ENCODE results near the gene ADAM15.
A peak's percentile ranks its signal among the peaks of the same experiment; 100 is the strongest.

The ADAM15 gene

DNA sequence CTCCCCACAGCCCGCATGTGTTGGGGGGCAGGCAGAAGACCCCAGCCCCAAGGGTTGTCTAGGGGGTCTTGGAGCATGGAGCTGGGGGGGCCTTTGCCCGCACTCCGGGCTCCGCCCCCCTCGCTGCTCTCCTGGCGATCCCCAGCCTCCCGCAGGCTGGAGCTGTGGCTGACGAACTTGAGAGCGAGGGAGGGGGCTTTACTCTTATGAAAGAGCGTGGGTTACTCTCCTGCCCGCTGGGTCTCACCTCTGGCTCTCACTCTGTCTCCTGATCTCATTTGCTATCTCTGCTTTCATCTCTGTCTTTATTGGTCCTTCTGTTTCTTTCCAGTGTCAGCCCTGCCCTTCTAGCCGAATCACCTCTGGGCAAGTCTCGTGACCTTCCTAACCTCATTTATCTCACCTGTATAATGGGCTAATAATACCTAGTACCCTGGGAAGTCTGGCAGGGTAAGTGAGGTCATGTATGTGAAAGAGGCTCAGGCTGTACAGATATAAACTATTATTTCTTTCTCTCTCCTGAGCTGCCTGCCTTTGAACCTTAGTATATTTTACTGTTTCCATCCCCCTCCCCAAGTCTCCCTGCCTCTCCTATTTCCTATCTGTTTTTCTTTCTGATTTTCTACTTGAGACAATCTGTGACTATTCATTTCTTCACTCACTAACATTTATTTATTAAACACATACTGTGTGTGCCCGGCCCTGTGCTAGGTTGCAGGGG lies 13.2 kb downstream of the ADAM15 start (continued):
- TF ChIP-seq ZFP37 (tag by site-specific recombination; IDR thresholded peaks at IDR 0.05), result no peak
- no peak for TF ChIP-seq AEBP2 (tag by site-specific recombination; IDR thresholded peaks at IDR 0.05; ENCODE audit: borderline replicate concordance)
- no peak for TF ChIP-seq KLF10 (tag by site-specific recombination; IDR thresholded peaks at IDR 0.05)
- no peak for TF ChIP-seq WT1 (tag by site-specific recombination; IDR thresholded peaks at IDR 0.05)
- no peak for TF ChIP-seq ZNF302 (tag by site-specific recombination; IDR thresholded peaks at IDR 0.05; ENCODE audit: low read depth)
- no peak; the same call in 1 of the 2 replicates for TF ChIP-seq ZBTB17 (tag by site-specific recombination; IDR thresholded peaks at IDR 0.05)
- TF ChIP-seq ZNF366 (tag by site-specific recombination; conservative IDR thresholded peaks at IDR 0.05), result peak; percentile 22; the same call in 1 of the 2 replicates
- TF ChIP-seq ZNF76 (tag by site-specific recombination; IDR thresholded peaks at IDR 0.05; ENCODE audit: borderline replicate concordance, low read depth), result no peak
- TF ChIP-seq GLI4 (tag by site-specific recombination; IDR thresholded peaks at IDR 0.05), result no peak
- TF ChIP-seq BCL11A (tag by site-specific recombination; IDR thresholded peaks at IDR 0.05; ENCODE audit: low read depth), result peak; percentile 65; the same call in 1 of the 2 replicates
- TF ChIP-seq KLF9 (tag by site-specific recombination; IDR thresholded peaks at IDR 0.05; ENCODE audit: low read depth), result peak; percentile 54
- no peak; the same call in 1 of the 2 replicates for TF ChIP-seq EGR2 (tag by site-specific recombination; IDR thresholded peaks at IDR 0.05; ENCODE audit: low read depth)
- TF ChIP-seq OVOL3 (tag by site-specific recombination; IDR thresholded peaks at IDR 0.05), result no peak
- TF ChIP-seq, protein P1, sequence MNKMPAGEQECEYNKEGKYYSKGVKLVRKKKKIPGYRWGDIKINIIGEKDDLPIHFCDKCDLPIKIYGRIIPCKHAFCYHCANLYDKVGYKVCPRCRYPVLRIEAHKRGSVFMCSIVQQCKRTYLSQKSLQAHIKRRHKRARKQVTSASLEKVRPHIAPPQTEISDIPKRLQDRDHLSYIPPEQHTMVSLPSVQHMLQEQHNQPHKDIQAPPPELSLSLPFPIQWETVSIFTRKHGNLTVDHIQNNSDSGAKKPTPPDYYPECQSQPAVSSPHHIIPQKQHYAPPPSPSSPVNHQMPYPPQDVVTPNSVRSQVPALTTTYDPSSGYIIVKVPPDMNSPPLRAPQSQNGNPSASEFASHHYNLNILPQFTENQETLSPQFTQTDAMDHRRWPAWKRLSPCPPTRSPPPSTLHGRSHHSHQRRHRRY (tag by site-specific recombination; IDR thresholded peaks at IDR 0.05), result no peak
- no peak for TF ChIP-seq MYNN (tag by site-specific recombination; IDR thresholded peaks at IDR 0.05; ENCODE audit: borderline replicate concordance)

DNA sequence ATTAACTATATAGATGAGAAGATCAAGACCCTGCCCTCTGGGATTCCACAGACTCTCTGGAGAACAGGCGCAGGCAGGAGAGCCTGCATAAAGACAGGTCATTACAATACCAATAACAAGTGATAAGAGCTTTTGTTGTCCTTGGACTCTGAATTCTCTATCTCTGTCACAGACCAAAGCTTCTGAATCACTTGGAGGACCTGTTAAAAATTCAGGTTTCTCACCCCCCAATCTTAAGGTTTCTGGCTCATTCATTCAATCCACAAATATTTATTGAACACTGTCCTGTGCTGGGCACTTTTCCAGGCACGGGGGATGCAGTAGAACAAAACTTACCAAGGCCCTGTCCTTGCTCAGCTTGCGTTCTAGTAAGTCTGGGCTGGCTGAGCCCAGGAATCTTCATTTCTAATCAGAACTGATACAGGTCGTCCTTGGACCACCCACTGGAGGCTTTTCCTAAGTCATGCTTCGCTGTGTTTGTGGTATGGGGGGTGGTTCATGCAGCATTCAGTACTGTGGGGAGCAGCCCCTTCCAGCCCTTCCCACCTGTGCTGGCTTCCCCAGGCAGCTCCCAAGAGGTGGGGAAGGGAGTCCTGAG lies 13.8 kb downstream of the ADAM15 start:
- Histone ChIP-seq H3K36me3 (ENCODE audit: control insufficient read depth in 2 of 2, insufficient read depth in 1 of 2, low read length in 2 of 2) (peaks cover 0 to 17% of the 10 kb centered on the region in 2 experiments; a peak in 1 of 3 replicates), H3K9me3 (ENCODE audit: control insufficient read depth, insufficient read depth, low read depth, low read length) (no peaks in the 10 kb centered on the region), H3K27ac (ENCODE audit: extremely low read depth, low read depth, low read length) (no peak overlapping the region), H3K4me1 (ENCODE audit: control insufficient read depth, insufficient read depth, low read length) (no peaks in the 10 kb centered on the region; the same call in none of the 2 replicates), H3K4me3 (ENCODE audit: low read depth, low read length) (no peak overlapping the region)
- TF ChIP-seq ZNF214 (tag by site-specific recombination; IDR thresholded peaks at IDR 0.05; ENCODE audit: borderline replicate concordance) (no peak), ZBTB20 (tag by site-specific recombination; IDR thresholded peaks at IDR 0.05) (peak; percentile 41; the same call in 1 of the 2 replicates)
- POLR2A ChIA-PET, result interaction anchor here (0.7 to 1.5 kb wide), 5 partner anchors 11 to 70 kb away, joined by 3 to 6 read pairs (median 5); partner anchors contain the start of gene EFNA3
- CTCF ChIA-PET, result interaction anchor here (0.5 to 10.9 kb wide), 9 partner anchors 7 to 729 kb away, joined by 3 to 117 read pairs (median 5); partner anchors contain the start of genes ADAM15 and EFNA3

DNA sequence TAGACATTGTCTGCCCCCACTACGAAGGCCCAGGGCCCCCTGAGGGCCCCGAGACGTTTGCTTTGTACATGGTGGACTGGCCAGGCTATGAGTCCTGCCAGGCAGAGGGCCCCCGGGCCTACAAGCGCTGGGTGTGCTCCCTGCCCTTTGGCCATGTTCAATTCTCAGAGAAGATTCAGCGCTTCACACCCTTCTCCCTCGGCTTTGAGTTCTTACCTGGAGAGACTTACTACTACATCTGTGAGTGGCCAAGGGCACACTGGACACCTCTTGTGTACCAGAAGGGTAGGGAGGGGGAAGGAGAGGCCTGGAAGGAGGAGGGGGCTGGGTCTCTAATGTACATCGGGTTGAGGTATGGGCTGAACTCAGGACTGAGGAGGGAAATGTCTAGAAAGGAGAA lies 15.7 kb downstream of the ADAM15 start:
- peaks cover 0 to 5% of the 10 kb centered on the region in 2 experiments; a peak in 1 of 3 replicates for H3K36me3 ChIP-seq (ENCODE audit: control insufficient read depth in 2 of 2, insufficient read depth in 1 of 2, low read length in 2 of 2)
- H3K27ac ChIP-seq (ENCODE audit: extremely low read depth, low read depth, low read length), result no peak overlapping the region
- ChIA-PET CTCF (interaction anchor here (0.6 to 1.2 kb wide), 3 partner anchors 9 to 40 kb away, joined by 3 to 4 read pairs (median 4); no protein-coding TSS in a partner anchor), POLR2A (interaction anchor here (0.9 kb wide), 1 partner anchor 9 kb away, joined by 4 read pairs; no protein-coding TSS in a partner anchor)
- no peaks in the 10 kb centered on the region for H3K9me3 ChIP-seq (ENCODE audit: control insufficient read depth, insufficient read depth, low read depth, low read length)
- peaks cover 3% of the 10 kb centered on the region for H3K4me1 ChIP-seq (ENCODE audit: control insufficient read depth, insufficient read depth, low read length)
- no peak overlapping the region for H3K4me3 ChIP-seq (ENCODE audit: low read depth, low read length)
- TF ChIP-seq ZNF501 (tag by site-specific recombination; IDR thresholded peaks at IDR 0.05) (no peak), ZNF473 (tag by site-specific recombination; IDR thresholded peaks at IDR 0.05) (no peak), ZFP41 (tag by site-specific recombination; IDR thresholded peaks at IDR 0.05; ENCODE audit: borderline replicate concordance) (no peak), ZBTB1 (tag by site-specific recombination; IDR thresholded peaks at IDR 0.05) (no peak), ZBTB10 (tag by site-specific recombination; IDR thresholded peaks at IDR 0.05) (no peak), ZSCAN16 (tag by site-specific recombination; IDR thresholded peaks at IDR 0.05) (no peak)
- TF ChIP-seq, protein P2, sequence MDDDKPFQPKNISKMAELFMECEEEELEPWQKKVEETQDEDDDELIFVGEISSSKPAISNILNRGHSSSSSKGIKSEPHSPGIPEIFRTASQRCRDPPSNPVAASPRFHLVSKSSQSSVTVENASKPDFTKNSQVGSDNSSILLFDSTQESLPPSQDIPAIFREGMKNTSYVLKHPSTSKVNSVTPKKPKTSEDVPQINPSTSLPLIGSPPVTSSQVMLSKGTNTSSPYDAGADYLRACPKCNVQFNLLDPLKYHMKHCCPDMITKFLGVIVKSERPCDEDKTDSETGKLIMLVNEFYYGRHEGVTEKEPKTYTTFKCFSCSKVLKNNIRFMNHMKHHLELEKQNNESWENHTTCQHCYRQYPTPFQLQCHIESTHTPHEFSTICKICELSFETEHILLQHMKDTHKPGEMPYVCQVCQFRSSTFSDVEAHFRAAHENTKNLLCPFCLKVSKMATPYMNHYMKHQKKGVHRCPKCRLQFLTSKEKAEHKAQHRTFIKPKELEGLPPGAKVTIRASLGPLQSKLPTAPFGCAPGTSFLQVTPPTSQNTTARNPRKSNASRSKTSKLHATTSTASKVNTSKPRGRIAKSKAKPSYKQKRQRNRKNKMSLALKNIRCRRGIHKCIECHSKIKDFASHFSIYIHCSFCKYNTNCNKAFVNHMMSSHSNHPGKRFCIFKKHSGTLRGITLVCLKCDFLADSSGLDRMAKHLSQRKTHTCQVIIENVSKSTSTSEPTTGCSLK (tag by site-specific recombination; IDR thresholded peaks at IDR 0.05), result no peak

All from HEK293 (cell line).